AG09319 (cell line): ENCODE data around the gene COL21A1.

Source experiments
- DNase-seq: peaks from one replicate; pipeline ENCODE4 v3.0.0-alpha.2; 2010; ENCODE audit warnings: low read depth; ENCODE audit errors: extremely low read depth
- CTCF ChIP-seq: IDR thresholded peaks from 2 replicates; pipeline ENCODE4 v1.5.1; 2011; ENCODE audit warnings: low read depth, mild to moderate bottlenecking, inconsistent platforms, low read length, moderate library complexity

The COL21A1 gene

GRCh38 chr6:56040889-56041301, 206.5 kb downstream of the COL21A1 start:
- no peak for TF ChIP-seq CTCF

GRCh38 chr6:56040223-56040622, 207.2 kb downstream of the COL21A1 start:
- TF ChIP-seq CTCF: no peak
- no peak for DNase-seq

More at GRCh38 chr6:56040889-56041301, 206.5 kb downstream of the COL21A1 start:
- no peak for DNase-seq

- DNase-seq: no peak
- no peak for TF ChIP-seq CTCF
Observed at GRCh38 chr6:56038764-56039163, 208.6 kb downstream of the COL21A1 start.

- DNase-seq: no peak
Observed at GRCh38 chr6:56037601-56038000, 209.8 kb downstream of the COL21A1 start.

DNA sequence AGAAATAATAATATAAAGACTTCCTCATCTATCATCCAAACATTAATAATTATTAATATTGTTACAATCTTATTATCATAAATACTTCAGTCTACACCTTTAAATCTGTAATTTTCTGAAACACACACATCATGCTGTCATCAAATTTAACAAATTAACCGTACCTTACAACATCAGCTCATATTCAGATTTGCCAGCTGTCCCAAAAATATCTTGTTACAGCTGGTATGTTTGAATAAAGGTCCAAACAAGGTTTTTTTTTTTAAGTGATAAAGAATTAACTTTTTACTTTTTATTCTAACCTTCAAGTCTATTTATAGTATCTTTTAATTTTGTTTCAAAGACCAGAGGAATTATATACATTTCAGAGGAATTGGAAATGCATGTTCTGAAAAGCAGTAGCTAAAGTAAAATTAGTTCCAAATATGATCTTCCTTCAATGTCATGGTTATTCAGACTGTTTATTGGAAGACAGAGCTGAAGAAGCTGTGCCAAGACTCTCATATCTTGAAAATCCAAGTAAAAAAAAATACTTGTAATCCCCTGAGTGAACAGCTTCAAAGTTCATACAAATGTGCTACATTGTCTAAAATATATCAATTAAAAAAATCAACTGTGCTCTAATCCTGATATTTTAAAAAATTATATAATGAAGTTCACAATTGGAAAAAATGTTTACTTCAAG, 210.3 kb downstream of the COL21A1 start:
- no peak for DNase-seq
- no peak for TF ChIP-seq CTCF

More at GRCh38 chr6:56037601-56038000, 209.8 kb downstream of the COL21A1 start:
- TF ChIP-seq CTCF: no peak; the same call in 1 of the 2 replicates

DNA sequence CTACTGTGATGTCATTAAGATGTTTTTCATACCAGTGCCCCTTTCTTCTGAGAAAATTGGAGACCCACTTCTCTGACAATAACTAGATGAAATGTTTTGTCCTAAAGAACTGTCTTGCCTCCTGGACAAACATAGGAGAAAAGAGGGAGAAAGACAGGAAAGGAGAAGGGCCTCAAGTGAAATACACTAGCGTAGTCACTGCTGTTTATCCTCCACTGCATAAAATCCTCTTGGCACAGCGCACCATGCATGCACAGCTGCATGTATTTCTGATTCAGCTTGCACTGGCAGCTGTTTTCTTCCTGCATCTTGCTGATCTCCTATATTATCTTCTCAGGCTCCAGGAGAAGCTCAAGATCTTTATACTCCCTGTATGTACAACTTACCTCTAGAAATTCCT, 214.0 kb downstream of the COL21A1 start:
- no peak for DNase-seq
- no peak for TF ChIP-seq CTCF

- DNase-seq: no peak
- no peak for TF ChIP-seq CTCF
Observed at GRCh38 chr6:56032715-56033260, 214.6 kb downstream of the COL21A1 start.
